8988T (cell line): Measurements from ENCODE around the gene GNB1L.

Experiments
- DNase-seq: peaks from one replicate; pipeline ENCODE4 v3.0.0; 2011

GNB1L gene

GRCh38 chr22:19821523-19822300 lies 33.0 kb downstream of the GNB1L start:
- DNase-seq = peak; percentile 10

- peak; percentile 21 for DNase-seq
These were observed 33.7 kb downstream of the GNB1L start for GRCh38 chr22:19820880-19821522.

GRCh38 chr22:19819911-19820879 lies 34.5 kb downstream of the GNB1L start:
- no peak for DNase-seq

- DNase-seq = no peak
These were observed 35.3 kb downstream of the GNB1L start for GRCh38 chr22:19819208-19819910.

GRCh38 chr22:19818324-19819207 lies 36.1 kb downstream of the GNB1L start:
- no peak for DNase-seq

GRCh38 chr22:19816372-19817119 lies 38.1 kb downstream of the GNB1L start:
- DNase-seq = no peak

GRCh38 chr22:19815823-19816290 lies 38.8 kb downstream of the GNB1L start:
- DNase-seq = no peak

GRCh38 chr22:19815093-19815822 lies 39.4 kb downstream of the GNB1L start:
- no peak for DNase-seq

- DNase-seq = no peak
These were observed 40.2 kb downstream of the GNB1L start for GRCh38 chr22:19814428-19814827.

- no peak for DNase-seq
These were observed 41.8 kb downstream of the GNB1L start for GRCh38 chr22:19812910-19813309.

GRCh38 chr22:19811811-19812771 lies 42.6 kb downstream of the GNB1L start:
- DNase-seq = no peak

- no peak for DNase-seq
These were observed 43.5 kb downstream of the GNB1L start for GRCh38 chr22:19811211-19811621.

GRCh38 chr22:19810381-19811201 lies 44.1 kb downstream of the GNB1L start:
- peak; percentile 13 for DNase-seq

GRCh38 chr22:19809741-19810140 lies 44.9 kb downstream of the GNB1L start:
- DNase-seq = no peak

- DNase-seq = no peak
These were observed 45.7 kb downstream of the GNB1L start for GRCh38 chr22:19808873-19809478.

GRCh38 chr22:19807914-19808872 lies 46.5 kb downstream of the GNB1L start:
- DNase-seq = no peak
